OCI-LY1 (cell line): ENCODE results near the gene IGF1R.

Experiments
- CTCF ChIP-seq: fragments of 200-600 bp; sonication (generic), shearing (Covaris generic); IDR thresholded peaks from 2 replicates; pipeline ENCODE4 v1.5.1; 2017; ENCODE audit warnings: mild to moderate bottlenecking, antibody characterized with exemption, low read length, moderate library complexity, mixed read lengths
- EZH2 ChIP-seq: fragments of 200-600 bp; sonication (generic), shearing (Covaris generic); IDR thresholded peaks from 2 replicates; pipeline ENCODE4 v1.8.0; 2017; ENCODE audit warnings: borderline replicate concordance, mixed run types, mild to moderate bottlenecking, antibody characterized with exemption, low read length, moderate library complexity, mixed read lengths

GRCh38 chr15:98999233-98999632, 350.9 kb downstream of the IGF1R start:
- TF ChIP-seq CTCF (no peak), EZH2 (no peak)
